ENCODE results near the gene TMEM135.

DNA sequence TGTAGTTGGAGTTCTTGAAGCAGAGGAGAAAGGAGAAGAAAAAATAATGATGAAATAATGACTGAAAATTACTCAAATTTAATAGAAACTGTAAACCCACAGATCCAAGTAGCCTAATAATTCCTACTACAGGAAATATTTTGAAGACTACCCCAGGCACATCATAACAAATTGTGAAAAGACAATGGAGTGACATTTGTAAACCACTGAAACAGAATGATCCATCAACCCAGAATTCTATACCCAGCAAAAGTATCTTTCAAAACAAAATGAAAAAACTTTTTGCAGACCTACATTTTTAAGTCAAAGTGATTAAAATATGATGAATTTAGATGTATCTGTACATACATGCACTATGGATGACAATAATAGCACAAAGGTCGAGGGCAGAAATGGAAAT, 194.6 kb downstream of the TMEM135 start:
- TF ChIP-seq CTCF (IDR thresholded peaks at IDR 0.05): no peak
- no peak for TF ChIP-seq EZH2 (IDR thresholded peaks at IDR 0.05; ENCODE audit: borderline replicate concordance, insufficient read depth, low read depth, low read length, poor library complexity, severe bottlenecking)
